ENCODE results near the gene ZFYVE27.

- TF ChIP-seq EZH2 (optimal IDR thresholded peaks at IDR 0.05; ENCODE audit: low read depth, low read length) (no peak), CTCF (IDR thresholded peaks at IDR 0.05; ENCODE audit: low read length) (no peak)
Observed at GRCh38 chr10:97752956-97753355, 16.0 kb downstream of the ZFYVE27 start.

All from MM.1S (cell line).